HG03025 (cell line): ENCODE measurements around the gene CA12.
"Not testable (repeated sequence)": the region's sequence is repeated elsewhere in the genome, so short reads cannot be mapped to it uniquely, and the experiment has no call there.

ENCODE experiments used
- ATAC-seq: cut with Tn5 transposase; IDR thresholded peaks from one replicate; pipeline ENCODE4 v1.9.1; 2021; ENCODE audit warnings: mild to moderate bottlenecking, moderate library complexity; ENCODE audit not compliant: unreplicated experiment, low FRiP score

The CA12 gene

DNA sequence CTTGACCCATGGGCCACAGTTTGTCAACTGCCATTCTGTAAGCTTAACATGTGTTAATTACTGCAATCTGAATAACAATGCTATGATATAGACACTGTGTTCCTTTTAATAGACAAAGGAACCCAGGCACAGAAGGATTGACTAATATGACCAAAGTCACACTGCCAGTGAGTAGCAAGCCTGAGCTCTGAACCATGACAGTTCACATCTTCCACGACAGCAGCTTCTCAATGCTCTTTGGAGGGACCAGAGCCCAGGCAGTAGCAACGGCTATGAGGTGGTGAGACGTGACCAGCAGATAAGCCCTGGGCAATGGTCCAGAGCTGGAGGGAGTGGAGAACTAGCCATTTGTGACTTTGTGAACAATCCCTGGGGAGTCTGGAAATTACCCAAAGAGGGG lies 19.4 kb downstream of the CA12 start:
- no peak for ATAC-seq

DNA sequence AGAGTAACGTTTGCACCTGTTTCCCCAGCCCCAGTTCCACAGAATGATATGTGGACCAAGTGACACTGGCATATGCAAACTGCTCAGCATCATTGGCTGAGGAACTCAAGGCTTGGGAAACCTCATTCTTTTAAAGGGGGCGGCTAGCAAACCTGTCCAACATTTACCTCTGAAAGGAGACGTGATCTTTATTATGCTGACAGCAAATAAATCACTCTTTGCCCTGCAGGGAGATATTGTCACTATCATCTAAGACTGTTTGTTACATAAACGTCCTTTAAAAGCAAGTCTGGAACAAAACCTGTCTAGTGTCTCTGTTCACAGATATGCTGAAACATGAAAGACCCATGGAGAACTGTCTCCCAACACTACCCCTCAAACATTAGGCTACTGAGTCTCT lies 21.5 kb downstream of the CA12 start:
- ATAC-seq, result no peak

DNA sequence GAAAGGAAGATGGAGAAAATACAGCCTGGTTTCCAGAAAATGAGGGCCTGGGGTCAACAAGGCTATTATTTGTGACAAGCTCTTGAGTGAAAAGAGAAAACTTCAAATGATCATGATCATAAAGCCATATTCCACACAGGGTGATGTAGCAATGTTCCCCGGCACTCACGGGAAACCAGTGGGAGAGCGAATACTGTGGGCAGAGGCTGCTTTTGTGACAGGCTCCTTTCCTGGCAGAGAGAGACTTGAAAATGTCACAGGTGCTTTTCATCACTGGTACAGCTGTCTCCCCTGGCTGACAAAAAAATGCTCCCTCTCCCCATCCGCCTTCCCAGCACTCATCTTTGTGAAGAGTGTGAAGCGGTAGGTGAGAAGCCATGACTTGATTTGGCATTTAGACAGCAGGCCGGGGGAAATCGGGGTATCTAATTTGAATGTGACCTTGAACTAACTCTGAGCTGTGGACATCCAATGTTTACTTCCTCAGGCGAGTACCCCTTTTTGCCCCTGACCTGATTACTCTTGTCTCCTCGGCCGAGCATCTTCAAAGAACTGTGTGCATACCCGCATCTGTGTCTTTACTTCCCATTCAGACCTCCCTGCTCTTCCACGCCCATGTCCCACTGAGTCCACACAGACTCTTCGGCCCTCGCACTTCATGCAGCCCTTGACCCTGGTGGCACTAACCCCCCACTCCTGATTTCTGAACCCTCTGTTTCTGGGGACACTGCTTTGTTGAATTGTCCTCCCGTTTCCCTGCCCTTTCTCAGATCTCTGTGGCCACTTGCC lies 23.2 kb downstream of the CA12 start:
- no peak for ATAC-seq

DNA sequence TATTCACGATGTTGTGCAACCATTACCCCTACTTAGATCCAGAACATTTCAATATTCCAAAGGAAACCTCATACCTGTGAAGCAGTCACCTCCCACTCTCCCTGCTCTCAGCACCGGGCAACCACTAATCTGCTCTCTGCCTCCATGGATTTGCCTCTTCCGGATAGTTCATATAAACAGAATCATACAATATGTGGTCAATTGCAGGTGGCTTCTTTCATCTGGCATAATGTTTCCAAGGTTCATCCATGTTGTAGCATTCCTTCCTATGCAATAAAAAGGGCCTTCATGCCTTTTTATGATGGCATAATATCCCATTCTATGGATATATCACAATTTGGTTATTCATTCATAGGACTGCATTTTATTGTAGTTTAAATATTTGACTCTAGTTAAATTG lies 23.9 kb downstream of the CA12 start:
- no peak for ATAC-seq

DNA sequence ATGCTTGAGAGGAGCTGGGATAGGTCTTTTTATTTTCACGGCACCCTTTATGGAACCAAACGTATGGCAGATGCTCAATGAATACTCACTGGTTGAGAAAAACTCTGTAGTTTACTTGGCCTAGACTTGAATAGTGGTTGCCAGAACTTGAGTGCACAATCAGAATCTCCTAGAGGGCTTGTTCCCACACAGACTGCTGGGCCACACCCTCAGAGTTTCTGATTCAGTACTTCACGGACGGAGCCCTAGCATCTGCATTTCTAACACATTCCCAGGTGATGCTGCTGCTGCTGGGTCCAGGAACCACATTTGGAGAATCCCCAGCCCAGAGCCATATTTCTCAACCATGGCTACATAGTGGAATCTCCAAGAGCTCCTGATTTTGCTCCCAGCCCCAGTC lies 24.6 kb downstream of the CA12 start:
- ATAC-seq, result no peak

DNA sequence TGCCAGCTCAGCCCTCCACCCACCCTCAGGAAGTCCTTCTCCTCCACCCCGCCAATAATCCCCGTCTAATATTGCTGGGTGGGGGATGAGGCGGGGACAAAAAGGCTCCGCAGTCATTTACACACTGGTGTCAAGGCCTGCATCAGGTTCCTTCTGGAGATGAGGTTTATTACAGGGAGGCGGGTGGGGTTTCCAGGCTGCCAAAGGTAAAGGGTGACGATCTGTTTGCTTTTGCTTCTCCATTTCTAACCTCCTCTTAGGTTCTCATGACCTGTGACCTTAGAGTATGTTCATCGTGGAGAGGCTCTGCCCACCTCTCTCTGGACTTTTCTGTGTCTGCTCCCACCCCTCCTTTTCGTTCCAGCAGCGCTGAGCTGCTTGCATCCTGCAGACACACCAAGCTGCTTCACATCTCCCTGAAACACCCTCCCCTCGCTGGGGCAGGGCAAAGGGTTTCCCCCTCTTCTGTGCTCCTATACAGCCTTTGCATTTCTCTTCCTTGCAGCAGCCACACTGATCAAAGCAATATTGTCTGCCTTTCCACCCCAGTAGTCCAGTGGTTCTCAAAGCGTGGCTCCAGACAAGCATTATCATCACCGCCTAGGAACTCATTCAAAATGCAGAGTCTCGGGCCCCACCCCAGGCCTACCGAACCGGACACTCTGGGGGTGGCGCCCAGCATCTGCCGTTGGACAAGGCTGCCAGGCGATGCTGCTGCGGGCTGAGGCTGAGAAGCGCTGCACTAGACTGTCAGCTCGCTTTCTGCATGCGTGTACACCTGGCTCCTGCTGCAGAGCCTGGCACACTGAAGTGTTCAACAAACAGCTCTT lies 26.6 kb downstream of the CA12 start:
- no peak for ATAC-seq

DNA sequence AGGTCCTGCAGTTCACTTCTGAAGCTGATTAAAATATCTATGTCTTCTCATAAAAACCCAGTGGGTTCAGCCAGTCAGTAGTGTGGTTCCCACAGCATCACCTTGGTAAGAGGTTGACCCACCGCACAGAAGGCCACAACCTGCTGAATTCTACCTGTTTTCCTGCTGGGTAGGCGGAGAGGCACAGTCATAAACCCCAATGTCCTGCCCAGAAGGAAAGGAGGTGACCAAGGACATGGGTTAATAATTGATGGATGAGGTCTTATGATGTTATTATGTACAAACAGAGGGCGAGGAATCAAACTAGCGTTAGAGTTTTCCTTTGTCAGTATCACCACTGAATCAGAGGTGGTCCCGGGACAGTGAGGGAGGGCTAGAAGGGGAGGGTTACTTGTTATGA lies 27.8 kb downstream of the CA12 start:
- ATAC-seq, result no peak

DNA sequence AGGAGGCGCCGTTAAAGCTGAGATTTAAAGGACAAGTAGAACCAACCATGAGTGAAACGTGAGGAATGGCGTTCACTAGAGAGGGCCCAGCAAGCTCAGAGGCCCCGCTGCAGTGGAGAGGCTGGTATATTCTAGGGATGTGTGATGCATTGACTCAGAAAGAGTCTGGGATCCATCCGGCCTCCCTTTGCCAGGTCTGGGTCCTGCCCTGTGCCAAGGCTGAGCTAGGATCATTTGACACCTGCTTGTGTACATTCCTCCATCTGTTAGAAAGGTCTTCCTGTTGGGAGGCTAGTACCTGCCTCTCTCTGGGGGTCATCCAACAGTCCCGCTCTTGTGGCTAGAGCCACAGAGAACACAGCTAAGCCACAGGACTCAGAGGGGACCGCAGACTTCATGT lies 28.4 kb downstream of the CA12 start:
- no peak for ATAC-seq

DNA sequence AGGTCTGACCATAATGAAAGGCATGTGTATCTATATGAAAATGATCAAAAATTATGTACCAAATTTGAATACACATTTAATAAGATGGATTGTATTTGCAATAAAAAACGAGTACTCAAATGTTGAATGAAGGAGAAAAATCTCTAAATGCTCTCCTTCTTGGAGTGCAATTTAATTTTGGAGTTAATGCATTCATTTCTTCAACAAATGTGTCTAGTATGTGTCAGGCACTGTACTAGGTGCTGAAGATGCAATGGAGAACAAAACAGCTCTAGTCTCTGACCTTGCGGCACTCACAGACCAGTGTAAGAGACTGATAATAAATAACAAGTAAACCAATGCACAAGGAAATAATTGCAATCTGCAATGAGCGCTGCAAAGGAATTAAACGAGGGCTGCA lies 28.8 kb downstream of the CA12 start:
- ATAC-seq, result no peak

DNA sequence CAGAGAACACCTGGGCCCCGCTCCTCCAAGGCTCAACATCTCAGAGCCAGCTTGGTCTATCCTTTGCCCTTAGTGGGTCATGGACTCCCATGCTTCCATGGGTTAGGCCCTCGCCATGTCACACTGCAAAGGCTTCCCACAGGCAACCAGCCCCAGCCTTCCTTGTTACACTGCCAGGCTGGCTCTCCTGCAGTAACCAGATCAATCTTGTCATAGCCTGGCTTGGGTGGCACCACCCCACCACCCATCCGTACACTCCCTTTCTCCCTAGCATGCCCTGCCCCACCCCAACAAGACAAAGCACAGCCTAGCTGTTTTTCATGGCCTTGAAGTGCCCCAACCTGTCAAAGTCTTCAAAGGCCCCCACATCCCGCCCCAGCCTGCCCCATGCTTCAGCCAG lies 30.5 kb downstream of the CA12 start:
- no peak for ATAC-seq

DNA sequence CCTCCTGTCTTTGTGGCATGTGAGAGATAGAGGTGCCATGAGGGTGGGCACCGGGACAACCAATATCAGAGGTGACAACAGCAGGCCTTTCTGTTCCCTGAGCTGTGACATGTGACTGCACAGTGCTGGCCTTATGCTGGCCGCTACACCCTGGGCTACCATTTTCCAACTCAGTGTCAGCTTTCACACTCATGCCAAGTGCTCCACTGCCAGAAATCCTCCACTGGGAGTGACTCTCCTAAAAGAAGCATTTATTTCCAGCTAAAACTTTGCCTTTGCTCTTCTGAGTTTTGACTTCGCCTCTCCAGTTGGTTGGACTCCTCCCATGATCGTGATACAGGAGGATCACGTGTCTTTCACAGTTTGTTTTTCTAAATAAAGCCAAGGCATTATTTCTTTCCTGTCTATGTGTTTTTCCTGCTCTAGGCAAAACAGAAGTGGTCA lies 31.4 kb downstream of the CA12 start:
- ATAC-seq, result no peak

DNA sequence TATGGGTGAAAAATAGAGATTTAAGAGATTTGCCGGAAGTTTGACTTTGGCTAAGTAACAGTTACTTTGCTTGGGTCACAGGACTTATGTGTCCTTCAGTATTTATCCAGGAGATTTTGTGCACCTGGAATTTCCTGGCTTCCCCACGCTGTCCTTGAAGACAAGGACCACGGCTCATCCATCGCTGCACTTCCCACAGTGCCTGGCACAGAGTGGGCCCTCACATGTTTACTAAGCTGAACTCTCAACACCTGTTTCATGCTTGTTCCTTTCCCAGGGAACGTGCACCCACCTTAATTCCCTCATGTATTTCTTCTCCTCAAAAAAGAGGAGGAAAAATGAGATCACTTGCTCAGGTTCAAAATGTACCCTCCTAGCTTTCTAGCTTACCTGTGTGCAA lies 32.0 kb downstream of the CA12 start:
- no peak for ATAC-seq

DNA sequence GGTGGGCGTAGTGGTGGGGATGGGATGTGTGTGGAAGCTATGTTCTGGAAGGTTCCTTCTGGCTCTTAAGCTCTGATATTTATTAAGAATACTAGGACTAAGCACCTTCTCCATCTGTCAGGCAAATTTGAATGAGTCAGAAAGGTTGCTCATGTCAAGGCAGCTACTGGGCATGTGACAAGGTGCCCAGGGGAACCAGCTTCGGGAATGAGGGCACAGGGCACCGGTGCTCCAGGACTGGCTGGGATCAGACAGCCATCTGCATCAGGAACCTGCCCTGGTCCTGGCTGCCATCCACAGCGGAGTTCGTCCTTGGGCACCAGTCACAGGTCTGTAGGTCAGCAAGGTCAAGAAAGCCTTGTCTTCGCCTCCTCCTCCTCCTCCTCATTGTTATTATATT lies 32.5 kb downstream of the CA12 start:
- no peak for ATAC-seq

DNA sequence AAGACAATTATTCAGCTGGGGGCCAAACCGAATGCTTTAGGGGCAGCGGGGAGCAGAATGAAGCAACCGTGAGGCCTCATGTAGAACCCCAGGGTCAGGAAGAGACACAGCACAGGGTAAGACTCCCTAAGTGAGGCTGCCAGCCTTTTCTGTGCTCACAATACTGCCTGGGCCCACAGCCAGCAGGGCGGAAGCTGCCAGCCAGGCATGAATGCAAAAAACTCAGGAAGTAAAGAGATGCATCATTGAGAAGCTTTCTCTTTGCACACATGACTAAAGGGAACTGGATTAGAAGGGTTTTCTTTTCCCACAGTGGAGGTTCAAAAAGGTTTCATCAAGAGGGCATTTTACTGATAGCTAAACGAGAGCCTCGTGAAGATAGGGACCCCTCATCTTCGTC lies 33.3 kb downstream of the CA12 start:
- ATAC-seq, result no peak

DNA sequence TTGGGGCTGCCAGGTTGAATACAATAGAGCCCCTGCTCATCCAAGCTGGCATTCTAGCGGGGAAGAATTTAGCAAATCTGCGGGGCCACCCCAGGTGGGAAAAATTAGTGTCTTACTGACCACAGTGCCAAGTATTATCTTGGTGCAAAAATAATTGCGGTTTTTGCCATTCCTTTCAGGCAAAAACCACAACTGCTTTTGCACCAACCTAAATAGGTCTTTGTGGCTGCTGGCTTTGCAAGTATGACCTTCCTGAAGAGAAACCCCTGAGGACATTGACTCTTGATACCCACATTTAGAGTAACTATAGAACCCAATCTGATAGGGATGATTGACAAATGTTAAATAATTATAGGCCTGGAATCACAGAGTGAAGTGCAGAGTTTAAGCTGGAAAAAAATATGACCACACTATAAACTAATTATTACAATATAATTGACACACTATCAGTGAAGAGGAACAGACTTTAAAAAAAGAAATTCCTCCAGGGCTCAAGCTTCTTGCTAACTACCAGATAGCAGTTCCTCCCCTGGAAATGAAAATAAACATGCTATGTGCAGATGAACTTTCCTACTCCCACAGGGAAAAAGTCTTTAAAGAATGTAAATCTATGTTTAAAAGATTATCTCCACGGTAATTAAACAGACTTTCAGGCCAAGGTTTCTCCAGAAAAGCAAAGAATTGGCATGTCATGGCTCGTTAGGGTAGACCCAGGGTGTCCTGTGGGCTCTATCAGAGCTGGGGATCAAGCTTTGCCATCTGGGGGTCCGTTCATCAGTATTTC lies 34.4 kb downstream of the CA12 start:
- ATAC-seq, result no peak

DNA sequence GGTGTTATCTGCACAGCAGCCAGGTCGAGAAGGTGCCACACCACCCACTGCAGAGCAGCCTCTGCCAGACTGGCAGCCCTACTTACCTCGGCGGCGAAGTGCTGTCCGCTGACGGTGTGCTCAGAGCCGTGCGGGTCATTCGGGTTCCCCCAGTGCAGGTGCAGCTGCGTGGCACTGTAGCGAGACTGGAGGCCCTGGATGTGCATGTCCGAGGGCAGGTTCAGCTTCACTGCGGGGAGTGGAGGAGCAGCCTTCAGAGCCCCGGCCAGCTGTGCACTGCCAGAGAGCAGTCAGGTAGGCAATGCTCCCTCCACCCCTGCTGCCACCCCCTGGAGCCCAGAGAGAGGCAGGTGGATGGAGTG lies 36.3 kb downstream of the CA12 start:
- no peak for ATAC-seq

DNA sequence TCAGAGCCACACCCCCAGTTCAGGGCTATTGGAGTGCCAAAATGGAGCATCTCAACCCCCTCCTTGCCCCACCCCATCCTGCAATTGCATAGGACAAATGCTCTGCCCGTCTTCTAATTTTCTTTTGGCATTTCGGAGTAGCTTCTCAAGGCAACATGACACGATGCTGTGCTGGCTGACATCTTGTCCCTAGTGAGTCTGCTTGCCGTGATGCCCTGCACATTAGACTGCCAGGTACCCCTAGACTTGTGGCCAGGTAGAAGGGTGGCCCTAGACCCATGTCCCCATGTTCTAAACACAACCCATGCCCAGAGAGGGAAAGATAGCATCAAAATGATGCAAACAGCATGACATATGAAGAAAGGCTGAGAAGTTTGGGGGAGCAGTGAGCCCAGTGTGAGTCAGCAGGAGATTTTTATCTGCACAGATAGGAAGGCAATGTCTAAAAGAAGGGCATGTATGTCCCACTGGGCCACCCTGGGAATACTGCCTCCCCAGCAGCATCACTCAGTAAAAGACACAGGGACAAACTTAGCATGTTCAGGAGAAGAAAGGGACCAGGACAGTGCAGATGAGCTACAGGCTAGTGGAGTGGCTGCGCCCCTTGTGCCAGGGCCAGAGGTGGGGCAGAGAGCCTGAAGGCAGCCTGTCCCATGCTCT lies 36.8 kb downstream of the CA12 start:
- no peak for ATAC-seq

DNA sequence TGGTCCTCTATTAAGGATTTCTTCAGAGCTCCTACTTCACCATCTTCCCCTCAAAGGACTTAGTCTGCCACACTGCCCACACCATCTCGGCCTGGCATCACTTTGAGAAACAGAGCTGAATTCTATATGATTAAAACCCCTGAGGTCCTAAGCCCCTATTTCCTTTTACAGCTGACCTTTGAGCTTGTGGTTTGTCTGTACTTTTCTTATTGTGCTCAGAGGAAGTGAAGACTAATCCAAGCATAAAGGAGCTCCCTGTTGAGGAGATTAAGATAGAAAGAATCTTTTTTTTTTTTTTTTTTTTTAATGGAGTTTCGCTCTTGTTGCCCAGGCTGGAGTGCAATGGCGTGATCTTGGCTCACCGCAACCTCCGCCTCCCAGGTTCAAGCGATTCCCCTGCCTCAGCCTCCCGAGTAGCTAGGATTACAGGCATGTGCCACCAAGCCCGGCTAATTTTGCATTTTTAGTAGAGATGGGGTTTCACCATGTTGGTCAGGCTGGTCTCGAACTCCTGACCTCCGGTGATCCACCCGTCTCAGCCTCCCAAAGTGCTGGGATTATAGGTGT lies 38.6 kb downstream of the CA12 start:
- not testable (repeated sequence) for ATAC-seq

DNA sequence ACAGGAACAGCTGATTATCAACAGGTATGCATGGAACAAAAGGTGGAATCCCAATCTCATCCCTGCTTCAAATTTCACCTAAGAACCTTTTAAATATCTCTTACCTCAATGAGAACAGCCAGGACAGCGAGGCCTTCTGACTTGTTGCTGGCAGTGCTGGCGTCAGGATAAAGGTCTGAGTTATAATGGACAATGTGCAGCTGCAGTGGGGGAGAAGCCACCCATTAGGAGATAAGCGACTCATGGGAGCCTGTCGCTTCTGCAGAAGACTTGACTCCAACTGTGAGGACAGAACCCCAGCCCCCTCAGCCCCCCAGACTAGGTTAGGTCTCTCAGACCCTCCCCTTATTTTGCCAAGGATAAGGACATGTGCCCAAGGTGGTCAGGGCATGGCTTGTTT lies 39.7 kb downstream of the CA12 start:
- no peak for ATAC-seq

DNA sequence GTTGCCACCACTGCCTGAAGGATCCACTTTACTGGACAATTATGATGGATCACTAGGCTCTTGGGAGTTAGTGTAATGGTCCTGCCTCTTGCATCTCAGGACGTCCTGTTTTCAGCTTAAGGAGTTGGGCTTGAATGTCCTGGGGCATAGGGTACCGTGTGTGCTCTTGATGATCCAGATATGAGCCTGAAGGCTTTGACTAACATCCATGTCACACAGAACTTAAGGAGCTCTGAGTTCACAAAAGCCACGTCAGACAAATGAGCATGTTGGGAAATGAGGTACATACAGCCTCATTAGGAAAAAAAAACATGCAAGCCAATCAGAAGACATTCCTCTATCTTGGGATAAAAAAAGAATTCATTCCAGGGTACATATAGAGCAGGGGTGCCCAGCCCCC lies 40.8 kb downstream of the CA12 start:
- ATAC-seq, result no peak
